GM04503 (cell line): ENCODE measurements around the gene DGUOK.
A peak's percentile ranks its signal among the peaks of the same experiment; 100 is the strongest.
"Not testable (repeated sequence)": the region's sequence is repeated elsewhere in the genome, so short reads cannot be mapped to it uniquely, and the experiment has no call there.

ENCODE experiments used
- DNase-seq: peaks from one replicate; pipeline ENCODE4 v3.0.0-alpha.2; 2012; ENCODE audit warnings: low read depth

Gene DGUOK

GRCh38 chr2:73926493-73927327, at the start of gene DGUOK:
Gene DGUOK (plus strand): TSS chr2:73926880. CDS start chr2:73926911, 31 bp downstream.
- peak; percentile 94 for DNase-seq

- DNase-seq, result no peak
Measured at GRCh38 chr2:73877071-73877802, 49.4 kb upstream of the DGUOK start.

- DNase-seq, result not testable (repeated sequence)
Measured at GRCh38 chr2:73877984-73878383, 48.7 kb upstream of the DGUOK start.

- no peak for DNase-seq
Measured at GRCh38 chr2:73885406-73885805, 41.3 kb upstream of the DGUOK start.

- no peak for DNase-seq
Measured at GRCh38 chr2:73886357-73886756, 40.3 kb upstream of the DGUOK start.

GRCh38 chr2:73887596-73888353, 38.9 kb upstream of the DGUOK start:
- not testable (repeated sequence) for DNase-seq

GRCh38 chr2:73888388-73888787, 38.3 kb upstream of the DGUOK start:
- no peak for DNase-seq

GRCh38 chr2:73889206-73889605, 37.5 kb upstream of the DGUOK start:
- DNase-seq, result no peak

GRCh38 chr2:73890301-73891092, 36.2 kb upstream of the DGUOK start:
- DNase-seq, result no peak

GRCh38 chr2:73891276-73891901, 35.3 kb upstream of the DGUOK start:
- no peak for DNase-seq

- DNase-seq, result no peak
Measured at GRCh38 chr2:73892631-73893329, 33.9 kb upstream of the DGUOK start, which contains the start of gene ACTG2. Gene ACTG2 (plus strand): TSS chr2:73893008. CDS start chr2:73901312, 8,304 bp downstream.

GRCh38 chr2:73893764-73894474, 32.8 kb upstream of the DGUOK start:
- DNase-seq, result no peak

- no peak for DNase-seq
Measured at GRCh38 chr2:73894475-73894850, 32.2 kb upstream of the DGUOK start.

GRCh38 chr2:73894877-73895276, 31.8 kb upstream of the DGUOK start:
- DNase-seq, result no peak

GRCh38 chr2:73895473-73895872, 31.2 kb upstream of the DGUOK start:
- no peak for DNase-seq

GRCh38 chr2:73896362-73897239, 30.1 kb upstream of the DGUOK start:
- DNase-seq, result peak; percentile 86

GRCh38 chr2:73897240-73897583, 29.5 kb upstream of the DGUOK start:
- no peak for DNase-seq

GRCh38 chr2:73897934-73898333, 28.7 kb upstream of the DGUOK start:
- DNase-seq, result no peak

- no peak for DNase-seq
Measured at GRCh38 chr2:73899801-73900336, 26.8 kb upstream of the DGUOK start.
